Peyer's patch (tissue), 4 donors: ENCODE results near the gene TM9SF1.

Experiments
- POLR2A ChIP-seq, 2 donors: fragments of 450-650 bp; IDR thresholded peaks; one replicate each; pipeline ENCODE4 v1.5.1; 2017; ENCODE audit warnings: antibody characterized with exemption in 2 of 2, mild to moderate bottlenecking in 2 of 2, moderate library complexity in 2 of 2
- TF ChIP-seq, protein P1 (sequence below), 6 experiments: fragments of 450-650 bp in 4 of 6; fragments of 200-600 bp in 2 of 6; sonication (generic) in 1 of 6; IDR thresholded peaks; one replicate each; pipeline ENCODE4 v1.5.1; 2017 to 2019; ENCODE audit warnings: antibody characterized with exemption in 6 of 6, mild to moderate bottlenecking in 3 of 6, moderate library complexity in 1 of 6

GRCh38 chr14:24162093-24162492 lies 33.1 kb downstream of the TM9SF1 start:
- TF ChIP-seq, protein P1, sequence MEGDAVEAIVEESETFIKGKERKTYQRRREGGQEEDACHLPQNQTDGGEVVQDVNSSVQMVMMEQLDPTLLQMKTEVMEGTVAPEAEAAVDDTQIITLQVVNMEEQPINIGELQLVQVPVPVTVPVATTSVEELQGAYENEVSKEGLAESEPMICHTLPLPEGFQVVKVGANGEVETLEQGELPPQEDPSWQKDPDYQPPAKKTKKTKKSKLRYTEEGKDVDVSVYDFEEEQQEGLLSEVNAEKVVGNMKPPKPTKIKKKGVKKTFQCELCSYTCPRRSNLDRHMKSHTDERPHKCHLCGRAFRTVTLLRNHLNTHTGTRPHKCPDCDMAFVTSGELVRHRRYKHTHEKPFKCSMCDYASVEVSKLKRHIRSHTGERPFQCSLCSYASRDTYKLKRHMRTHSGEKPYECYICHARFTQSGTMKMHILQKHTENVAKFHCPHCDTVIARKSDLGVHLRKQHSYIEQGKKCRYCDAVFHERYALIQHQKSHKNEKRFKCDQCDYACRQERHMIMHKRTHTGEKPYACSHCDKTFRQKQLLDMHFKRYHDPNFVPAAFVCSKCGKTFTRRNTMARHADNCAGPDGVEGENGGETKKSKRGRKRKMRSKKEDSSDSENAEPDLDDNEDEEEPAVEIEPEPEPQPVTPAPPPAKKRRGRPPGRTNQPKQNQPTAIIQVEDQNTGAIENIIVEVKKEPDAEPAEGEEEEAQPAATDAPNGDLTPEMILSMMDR (IDR thresholded peaks at IDR 0.05) = no peak
- no peak for TF ChIP-seq POLR2A (IDR thresholded peaks at IDR 0.05)
